AG10803 (cell line): ENCODE results near the gene RAPGEF2.
"Not testable (repeated sequence)": the region's sequence is repeated elsewhere in the genome, so short reads cannot be mapped to it uniquely, and the experiment has no call there.

Experiments
- DNase-seq: peaks from one replicate; pipeline ENCODE4 v3.0.0; 2010; ENCODE audit warnings: low read depth
- H3K4me3 ChIP-seq: 2 replicates; pipeline ENCODE4 v1.5.1; 2011; ENCODE audit warnings: mild to moderate bottlenecking, low read length, control low read depth
- CTCF ChIP-seq: conservative IDR thresholded peaks from 2 replicates; pipeline ENCODE4 v1.5.1; 2011; ENCODE audit warnings: mild to moderate bottlenecking, low read length, control low read depth, inconsistent platforms

The RAPGEF2 gene

GRCh38 chr4:159240046-159240445 is 137.2 kb downstream of the RAPGEF2 start:
- H3K4me3 ChIP-seq, result no peak overlapping the region

GRCh38 chr4:159240687-159241086 is 137.8 kb downstream of the RAPGEF2 start:
- TF ChIP-seq CTCF, result no peak
- no peak overlapping the region for H3K4me3 ChIP-seq
- DNase-seq, result peak; percentile 68

More at GRCh38 chr4:159240046-159240445, 137.2 kb downstream of the RAPGEF2 start:
- no peak for TF ChIP-seq CTCF
- DNase-seq, result no peak

GRCh38 chr4:159242427-159242826 is 139.5 kb downstream of the RAPGEF2 start:
- H3K4me3 ChIP-seq, result no peak overlapping the region
- no peak for TF ChIP-seq CTCF
- no peak for DNase-seq

- H3K4me3 ChIP-seq, result peak overlapping the region; percentile 50
- DNase-seq, result peak; percentile 84
- TF ChIP-seq CTCF, result no peak
Observed at GRCh38 chr4:159248384-159249178, 145.7 kb downstream of the RAPGEF2 start.

GRCh38 chr4:159250751-159251325 is 148.0 kb downstream of the RAPGEF2 start:
- no peak for DNase-seq
- TF ChIP-seq CTCF, result no peak
- no peak overlapping the region for H3K4me3 ChIP-seq

GRCh38 chr4:159251580-159251979 is 148.7 kb downstream of the RAPGEF2 start:
- not testable (repeated sequence) for H3K4me3 ChIP-seq, DNase-seq

DNA sequence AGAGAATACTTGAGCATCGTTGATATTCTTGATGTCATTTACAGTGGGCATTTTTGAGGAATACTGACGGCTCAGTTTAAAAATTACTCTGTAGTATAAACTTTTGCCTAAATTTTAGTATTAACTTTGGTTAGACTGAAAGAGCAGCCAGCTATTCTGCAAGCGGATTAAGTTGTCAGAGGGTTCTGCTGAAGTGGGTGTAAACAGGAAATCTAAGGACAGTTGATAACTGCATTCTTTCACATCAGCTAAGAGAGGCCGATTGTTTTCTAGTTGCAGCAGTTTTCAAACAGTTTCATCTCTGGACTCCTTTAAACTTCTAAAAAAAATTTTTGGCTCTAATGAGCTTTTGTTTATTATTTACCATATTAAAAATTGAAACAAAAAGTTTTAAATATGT is 149.6 kb downstream of the RAPGEF2 start:
- DNase-seq, result no peak
- no peak for TF ChIP-seq CTCF
- H3K4me3 ChIP-seq, result no peak overlapping the region
